Right lung (tissue), 5 donors: ENCODE results near the gene B3GAT2. TPM values are rescaled to one million over a fixed set of nuclear protein-coding genes. Genes with fewer than 3 reads are reported as not detected.

Source experiments
- DNase-seq, 2 donors: peaks; one replicate each; pipeline ENCODE4 v3.0.0-alpha.2; 2013
- polyA plus RNA-seq, 5 donors: library from polyadenylated mRNA; unstranded; fragments of 120-200 nt; gene quantifications; one replicate each; pipeline versions ENCODE4 v1.2.1 to v1.2.3, GENCODE V29; 2013; ENCODE audit warnings: inconsistent platforms in 1 of 5, low replicate concordance in 1 of 5; ENCODE audit not compliant: insufficient read length in 5 of 5, insufficient read depth in 1 of 5

Gene B3GAT2
- polyA plus RNA-seq, 5 donors: 1.4 to 2.8 (median 1.9) TPM

GRCh38 chr6:70901324-70901723 is 55.5 kb downstream of the B3GAT2 start:
- DNase-seq: no peak

- no peak for DNase-seq
Measured at GRCh38 chr6:70900047-70900446, 56.8 kb downstream of the B3GAT2 start.

- DNase-seq: no peak
Measured at GRCh38 chr6:70894001-70894400, 62.9 kb downstream of the B3GAT2 start.

- DNase-seq: no peak
Measured at GRCh38 chr6:70889270-70889669, 67.6 kb downstream of the B3GAT2 start.

- DNase-seq: no peak
Measured at GRCh38 chr6:70886661-70887060, 70.2 kb downstream of the B3GAT2 start.

GRCh38 chr6:70886071-70886470 is 70.8 kb downstream of the B3GAT2 start:
- no peak for DNase-seq

GRCh38 chr6:70884074-70884983 is 72.5 kb downstream of the B3GAT2 start:
- DNase-seq: peak in 1 of 2 donors; percentile 36

GRCh38 chr6:70879496-70879895 is 77.4 kb downstream of the B3GAT2 start:
- DNase-seq: no peak

GRCh38 chr6:70874181-70874913 is 82.5 kb downstream of the B3GAT2 start:
- no peak for DNase-seq

- DNase-seq: no peak
Measured at GRCh38 chr6:70872469-70872868, 84.4 kb downstream of the B3GAT2 start.

GRCh38 chr6:70864401-70864800 is 92.5 kb downstream of the B3GAT2 start:
- DNase-seq: no peak

- no peak for DNase-seq
Measured at GRCh38 chr6:70863343-70863742, 93.5 kb downstream of the B3GAT2 start.

- DNase-seq: no peak
Measured at GRCh38 chr6:70860920-70861319, 95.9 kb downstream of the B3GAT2 start.

GRCh38 chr6:70860045-70860444 is 96.8 kb downstream of the B3GAT2 start:
- no peak for DNase-seq

- no peak for DNase-seq
Measured at GRCh38 chr6:70857387-70858077, 99.3 kb downstream of the B3GAT2 start.

- DNase-seq: no peak
Measured at GRCh38 chr6:70852667-70853246, 104.1 kb downstream of the B3GAT2 start.

- no peak for DNase-seq
Measured at GRCh38 chr6:70849348-70850069, 107.4 kb downstream of the B3GAT2 start.

GRCh38 chr6:70847106-70848084 is 109.5 kb downstream of the B3GAT2 start:
- DNase-seq: no peak

- DNase-seq: no peak
Measured at GRCh38 chr6:70846207-70846835, 110.5 kb downstream of the B3GAT2 start.

- no peak for DNase-seq
Measured at GRCh38 chr6:70844301-70844700, 112.6 kb downstream of the B3GAT2 start.
